GM19351 (cell line): ENCODE results near the gene ADAMTSL2.

Experiments used
- ATAC-seq: cut with Tn5 transposase; IDR thresholded peaks from one replicate; pipeline ENCODE4 v1.9.1; 2021; ENCODE audit warnings: mild to moderate bottlenecking, moderate library complexity; ENCODE audit not compliant: unreplicated experiment

ADAMTSL2 gene

GRCh38 chr9:133534346-133535291 lies at the start of gene ADAMTSL2:
ADAMTSL2 (plus strand) TSS chr9:133534704; CDS start chr9:133536713, 2,009 bp downstream.
- ATAC-seq = no peak

- no peak for ATAC-seq
Measured at GRCh38 chr9:133485531-133486260, 48.8 kb upstream of the ADAMTSL2 start.

- no peak for ATAC-seq
Measured at GRCh38 chr9:133487331-133487725, 47.2 kb upstream of the ADAMTSL2 start.

- no peak for ATAC-seq
Measured at GRCh38 chr9:133488686-133489252, 45.7 kb upstream of the ADAMTSL2 start.

- no peak for ATAC-seq
Measured at GRCh38 chr9:133489253-133490190, 45.0 kb upstream of the ADAMTSL2 start.

GRCh38 chr9:133490201-133490681 lies 44.3 kb upstream of the ADAMTSL2 start:
- no peak for ATAC-seq

- ATAC-seq = no peak
Measured at GRCh38 chr9:133490865-133491655, 43.4 kb upstream of the ADAMTSL2 start.

GRCh38 chr9:133491656-133491925 lies 42.9 kb upstream of the ADAMTSL2 start:
- ATAC-seq = no peak

- ATAC-seq = no peak
Measured at GRCh38 chr9:133492061-133493021, 42.2 kb upstream of the ADAMTSL2 start.

- ATAC-seq = no peak
Measured at GRCh38 chr9:133493428-133493827, 41.1 kb upstream of the ADAMTSL2 start.

- ATAC-seq = no peak
Measured at GRCh38 chr9:133493845-133494540, 40.5 kb upstream of the ADAMTSL2 start.

GRCh38 chr9:133494636-133495326 lies 39.7 kb upstream of the ADAMTSL2 start:
- no peak for ATAC-seq

GRCh38 chr9:133495327-133496293 lies 38.9 kb upstream of the ADAMTSL2 start:
- no peak for ATAC-seq

- ATAC-seq = no peak
Measured at GRCh38 chr9:133496861-133497842, 37.4 kb upstream of the ADAMTSL2 start.
